Renal cortical epithelial cell (primary cell): ENCODE measurements around the gene CORO7. TPM values are rescaled to one million over a fixed set of nuclear protein-coding genes. Genes with fewer than 3 reads are reported as not detected.

ENCODE experiments used
- DNase-seq: peaks from one replicate; pipeline ENCODE4 v3.0.0-alpha.2; 2011; ENCODE audit warnings: low read depth
- total RNA-seq: library from RNA; depleted of rRNA; stranded (reverse); fragments of >200 nt; gene quantifications from 2 replicates; pipeline ENCODE4 v1.2.3, GENCODE V29; 2014

The CORO7 gene
- total RNA-seq, 1 donor from 2014 or later, result 25.1 TPM

DNA sequence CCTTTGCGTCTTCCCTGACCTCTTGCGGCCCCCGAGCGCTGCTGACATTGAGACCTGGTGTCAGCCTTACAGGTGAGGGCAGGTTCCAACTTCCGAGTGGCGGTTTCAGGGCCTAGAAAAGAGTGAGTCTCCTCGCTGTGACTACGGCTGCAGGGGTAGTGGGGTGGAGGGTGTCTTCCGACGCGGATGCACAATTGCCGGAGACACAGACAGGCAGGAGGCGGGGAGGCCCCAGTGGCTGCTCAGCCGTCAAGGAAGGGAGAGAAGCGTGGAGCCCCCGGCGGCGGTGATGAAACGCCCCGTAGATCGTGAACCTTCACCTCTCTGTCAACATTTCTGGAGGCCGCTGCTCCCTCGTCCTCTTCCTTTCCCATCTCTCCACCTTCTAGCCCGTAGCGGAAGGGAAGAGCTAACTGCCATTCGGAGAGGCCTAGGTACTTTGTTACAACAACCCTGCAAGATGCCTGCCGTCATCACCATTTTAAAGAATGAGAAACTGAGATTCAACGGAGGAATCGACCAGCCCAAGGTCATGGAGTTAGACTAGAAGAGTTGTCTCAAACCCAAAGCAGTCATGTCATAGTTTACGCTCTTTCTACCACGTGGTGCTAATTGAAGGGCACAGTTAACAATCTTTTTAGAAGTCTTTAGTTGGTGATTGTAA lies 9.8 kb upstream of the CORO7 start:
- DNase-seq, result no peak

DNA sequence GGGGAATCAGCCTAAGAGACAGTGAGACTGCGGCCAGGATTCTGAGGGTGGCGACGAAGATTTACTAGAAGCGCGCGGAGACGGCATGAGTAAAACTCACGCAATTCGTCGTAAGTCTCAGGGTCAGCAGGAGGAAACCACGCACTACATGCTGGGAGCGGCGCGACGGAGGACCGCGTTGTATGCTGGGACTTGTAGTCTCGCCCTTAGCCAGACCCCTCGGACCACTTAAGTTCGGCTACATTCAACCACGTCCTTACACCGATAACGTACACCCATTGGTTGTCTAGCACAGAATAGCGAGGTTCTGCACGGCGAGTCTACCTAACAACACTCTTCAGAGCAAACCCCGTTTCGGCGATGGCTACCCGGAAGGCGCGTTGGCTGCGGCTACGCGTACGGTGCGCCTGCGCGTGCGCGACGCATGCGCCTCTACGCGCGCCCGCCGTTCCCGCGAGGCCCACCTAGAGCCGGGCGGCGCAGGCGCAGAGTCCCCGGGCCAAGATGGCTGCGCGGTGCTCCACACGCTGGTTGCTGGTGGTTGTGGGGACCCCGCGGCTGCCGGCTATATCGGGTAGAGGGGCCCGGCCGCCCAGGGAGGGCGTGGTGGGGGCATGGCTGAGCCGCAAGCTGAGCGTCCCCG lies 9.1 kb upstream of the CORO7 start, which contains the start of gene DNAJA3:
Gene DNAJA3, plus strand, starts transcription at position 491 of the 643 bp plus-strand sequence. Its CDS starts 14 bp downstream, at position 505.
- DNase-seq, result peak; percentile 90

GRCh38 chr16:4420505-4421105 lies 4.2 kb upstream of the CORO7 start:
- no peak for DNase-seq

- DNase-seq, result no peak
Observed at GRCh38 chr16:4419402-4419959, 3.1 kb upstream of the CORO7 start.

- no peak for DNase-seq
Observed at GRCh38 chr16:4415538-4416199, 727 bp downstream of the CORO7 start.

GRCh38 chr16:4414187-4414917 lies 2.0 kb downstream of the CORO7 start:
- DNase-seq, result no peak

- DNase-seq, result no peak
Observed at GRCh38 chr16:4412854-4413253, 3.5 kb downstream of the CORO7 start.

- DNase-seq, result no peak
Observed at GRCh38 chr16:4412159-4412558, 4.2 kb downstream of the CORO7 start.

DNA sequence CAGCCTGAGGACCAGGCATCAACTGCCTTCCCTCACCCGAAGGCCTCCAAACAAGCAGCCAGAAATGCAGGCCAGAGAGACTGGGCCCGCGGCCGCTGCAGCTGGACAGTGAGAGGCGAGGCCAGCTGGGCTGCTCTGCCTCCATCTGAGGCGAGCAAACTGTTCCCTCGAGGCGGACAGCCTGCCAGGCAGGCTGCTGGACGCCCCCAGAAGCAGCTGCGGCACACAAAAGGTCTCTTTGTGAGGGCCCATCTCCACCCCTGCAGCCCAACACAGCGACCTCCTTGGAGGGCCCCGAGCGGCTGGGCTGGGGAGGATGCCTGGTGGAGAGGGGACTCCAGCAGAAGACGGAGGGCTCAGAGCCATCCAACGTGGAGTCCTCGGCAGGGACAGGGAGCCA lies 4.7 kb downstream of the CORO7 start:
- no peak for DNase-seq

DNA sequence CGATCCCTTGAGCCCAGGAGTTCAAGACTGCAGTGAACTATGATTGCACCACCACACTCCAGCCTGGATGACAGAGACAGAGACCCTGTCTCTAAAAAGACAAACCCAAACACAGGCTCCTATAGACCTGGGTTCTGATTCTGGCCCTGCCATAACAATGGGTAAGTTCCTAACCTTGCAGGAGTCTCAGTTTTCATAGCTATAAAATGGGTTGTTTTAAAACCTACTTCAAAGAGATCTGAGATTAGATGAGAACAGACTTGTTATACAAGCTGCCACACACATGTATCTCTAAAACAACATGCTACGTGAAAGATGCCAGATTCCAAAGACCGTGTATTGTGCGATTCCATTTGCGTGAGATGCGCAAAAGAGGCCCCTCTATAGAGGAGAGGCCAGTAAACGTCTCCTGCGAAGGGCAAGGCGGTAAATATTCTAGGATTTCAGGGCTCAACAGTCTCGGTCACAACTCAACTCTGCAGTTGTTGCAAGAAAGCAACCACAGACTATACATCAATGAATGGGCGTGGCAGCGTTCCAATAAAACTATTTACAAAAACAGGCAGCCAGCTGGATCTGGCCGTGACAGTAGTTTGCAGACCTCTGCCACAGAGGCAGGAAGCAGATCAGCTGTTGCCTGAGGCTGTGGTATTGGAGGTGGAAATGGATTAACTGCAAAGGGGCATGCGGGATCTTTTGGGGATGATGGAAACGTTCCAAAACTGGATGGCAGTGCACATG lies 5.9 kb downstream of the CORO7 start:
- DNase-seq, result peak; percentile 60

GRCh38 chr16:4409081-4409932 lies 7.1 kb downstream of the CORO7 start:
- DNase-seq, result no peak

GRCh38 chr16:4408323-4408690 lies 8.1 kb downstream of the CORO7 start:
- DNase-seq, result no peak

- DNase-seq, result no peak
Observed at GRCh38 chr16:4407543-4408322, 8.7 kb downstream of the CORO7 start.

- DNase-seq, result no peak
Observed at GRCh38 chr16:4404967-4405696, 11.3 kb downstream of the CORO7 start.

DNA sequence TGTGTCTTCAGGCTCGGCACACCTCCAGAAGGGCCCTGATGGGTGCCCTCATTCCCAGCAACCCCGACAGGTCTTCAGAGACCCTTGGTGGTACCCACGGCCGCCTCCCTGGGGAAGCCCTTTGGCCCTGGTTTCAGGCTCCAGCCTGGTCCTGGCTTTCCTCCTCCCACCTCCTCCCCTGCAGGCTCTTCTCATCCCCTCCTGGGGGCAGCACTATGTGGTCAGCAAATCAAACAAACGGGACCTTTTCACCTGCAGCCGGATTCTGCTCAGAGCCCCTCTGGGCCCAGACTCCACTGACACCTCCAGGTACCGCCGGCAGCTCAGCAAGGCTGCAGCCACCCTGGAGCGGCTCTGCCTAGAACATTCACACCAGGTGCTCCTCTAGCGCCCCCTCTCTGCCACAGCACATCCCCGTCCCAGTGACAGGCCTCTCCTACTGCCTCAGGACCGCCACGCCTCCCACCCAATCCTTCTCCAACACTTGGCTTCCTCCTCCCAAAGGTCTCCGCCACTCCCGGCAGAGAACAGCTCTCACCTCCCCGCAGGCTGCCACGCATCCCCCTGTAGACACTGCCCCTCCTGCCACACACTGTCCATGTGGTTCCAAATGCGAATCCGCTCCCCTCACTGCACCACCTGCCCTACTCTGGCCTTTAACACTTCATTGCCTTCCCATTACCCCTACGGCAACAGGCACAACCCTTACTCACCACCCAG lies 12.0 kb downstream of the CORO7 start:
- no peak for DNase-seq

DNA sequence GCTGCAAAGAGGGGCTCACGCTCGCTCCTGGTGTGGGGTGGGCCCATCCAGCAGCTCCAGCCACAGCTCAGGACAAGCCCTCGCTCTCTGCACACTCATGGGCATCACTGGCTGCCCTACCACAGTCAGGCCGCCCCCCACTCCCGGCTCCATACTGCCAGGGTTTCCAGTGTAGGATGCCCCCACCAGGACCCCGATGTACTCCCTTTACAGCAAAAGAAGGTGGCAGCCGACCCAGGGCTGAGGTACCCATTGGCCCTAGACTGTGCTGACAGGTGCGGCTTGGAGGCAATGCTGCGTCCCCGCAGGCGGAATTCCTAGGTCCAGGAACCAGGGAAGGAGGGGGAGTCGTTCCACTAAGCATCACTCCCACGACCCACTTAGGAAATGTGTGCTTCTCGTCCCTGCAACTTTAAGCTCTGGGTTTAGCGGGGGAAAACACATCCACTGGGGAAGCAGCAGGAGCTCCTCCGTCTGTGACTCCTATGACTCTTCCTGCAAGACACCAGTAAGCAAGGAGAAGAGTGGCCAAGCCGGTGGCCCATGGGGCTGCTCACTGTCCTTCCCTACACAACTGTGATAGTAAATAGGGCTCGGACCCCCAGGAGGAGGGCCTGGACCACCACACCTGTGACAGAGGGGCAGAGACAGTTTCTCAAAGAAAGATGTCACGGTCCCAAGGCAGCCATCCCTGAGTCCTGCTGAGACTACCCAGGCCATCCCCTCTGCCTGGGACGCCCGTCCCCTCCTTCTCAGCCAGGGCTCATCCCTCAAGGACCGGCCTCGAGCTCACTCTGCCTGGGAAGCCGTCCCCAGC lies 13.1 kb downstream of the CORO7 start:
- DNase-seq, result no peak
